ENCODE data around the gene DDX19B.
"Not testable (repeated sequence)": the region's sequence is repeated elsewhere in the genome, so short reads cannot be mapped to it uniquely, and the experiment has no call there.

The DDX19B gene

DNA sequence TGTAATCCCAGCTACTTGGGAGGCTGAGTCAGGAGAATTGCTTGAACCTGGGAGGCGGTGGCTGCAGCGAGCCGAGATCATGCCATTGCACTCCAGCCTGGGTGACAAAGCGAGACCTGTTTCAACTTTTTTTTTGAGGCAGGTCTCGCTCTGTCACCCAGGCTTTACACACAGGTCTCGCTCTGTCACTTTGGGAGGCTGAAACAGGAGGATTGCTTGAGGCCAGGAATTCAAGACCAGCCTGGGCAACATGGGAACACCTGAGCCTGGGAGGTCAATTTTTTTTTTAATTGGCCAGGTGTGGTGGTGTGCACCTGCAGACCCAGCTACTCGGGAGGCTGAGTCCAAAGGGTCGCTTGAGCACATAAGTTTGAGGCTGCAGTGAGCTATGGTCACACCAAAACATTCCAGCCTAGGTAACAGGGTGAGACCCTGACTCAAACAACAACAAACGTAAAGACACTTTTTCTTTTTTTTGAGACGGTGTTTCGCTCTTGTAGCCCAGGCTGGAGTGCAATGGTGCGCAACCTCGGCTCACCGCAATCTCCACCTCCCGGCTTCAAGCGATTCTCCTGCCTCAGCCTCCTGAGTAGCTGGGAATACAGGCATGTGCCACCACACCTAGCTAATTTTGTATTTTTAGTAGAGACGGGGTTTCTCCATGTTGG, 11.5 kb upstream of the DDX19B start:
- not testable (repeated sequence) for DNase-seq (ENCODE audit: low spot score)

DNA sequence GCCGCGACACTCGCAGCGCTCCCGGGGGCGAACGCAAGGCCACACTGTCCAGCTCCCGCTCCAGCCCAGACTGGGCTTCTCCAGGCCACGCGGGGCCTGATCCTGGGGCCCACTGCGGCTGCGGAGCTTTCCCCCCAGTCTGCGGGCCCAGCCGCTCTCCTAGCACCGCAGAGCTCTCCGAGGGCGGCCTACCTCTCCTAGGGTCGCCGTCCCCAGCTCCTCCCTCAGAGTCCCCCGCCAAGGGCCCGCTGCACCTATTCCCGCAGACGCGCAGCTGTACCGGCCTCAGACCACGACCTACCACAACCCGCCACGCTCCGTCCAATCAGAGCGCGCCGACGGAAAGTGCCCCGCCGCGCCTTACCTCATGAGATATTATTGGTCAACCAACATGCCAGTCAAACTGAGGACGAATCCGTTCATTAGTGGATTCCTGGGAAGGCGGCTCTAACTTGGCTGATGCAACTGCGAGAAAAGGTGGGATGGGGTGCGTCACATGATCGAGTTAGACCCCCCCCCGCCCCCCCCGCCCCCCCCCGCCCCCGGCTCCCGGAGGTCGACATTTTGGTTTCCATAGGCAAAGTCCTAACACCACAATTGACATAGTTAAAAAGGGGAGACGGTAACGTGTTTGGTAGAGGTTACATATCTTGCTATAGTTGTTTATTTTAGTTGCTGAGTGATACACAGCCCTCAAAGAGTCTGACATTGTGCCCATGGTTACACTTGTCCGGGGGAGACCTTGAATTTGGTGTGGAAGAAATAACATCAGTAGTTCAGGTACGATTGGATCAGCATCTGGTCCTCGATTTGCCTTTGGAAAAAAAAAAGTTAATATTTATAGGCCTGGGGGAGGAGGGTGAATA, 9.5 kb upstream of the DDX19B start, which contains the start of gene AARS1:
TSS of gene AARS1 (minus strand) at position 278 of the 866 bp plus-strand sequence. CDS start 6,743 bp downstream, outside the sequence.
- peak; percentile 98 for DNase-seq (ENCODE audit: low spot score)

DNA sequence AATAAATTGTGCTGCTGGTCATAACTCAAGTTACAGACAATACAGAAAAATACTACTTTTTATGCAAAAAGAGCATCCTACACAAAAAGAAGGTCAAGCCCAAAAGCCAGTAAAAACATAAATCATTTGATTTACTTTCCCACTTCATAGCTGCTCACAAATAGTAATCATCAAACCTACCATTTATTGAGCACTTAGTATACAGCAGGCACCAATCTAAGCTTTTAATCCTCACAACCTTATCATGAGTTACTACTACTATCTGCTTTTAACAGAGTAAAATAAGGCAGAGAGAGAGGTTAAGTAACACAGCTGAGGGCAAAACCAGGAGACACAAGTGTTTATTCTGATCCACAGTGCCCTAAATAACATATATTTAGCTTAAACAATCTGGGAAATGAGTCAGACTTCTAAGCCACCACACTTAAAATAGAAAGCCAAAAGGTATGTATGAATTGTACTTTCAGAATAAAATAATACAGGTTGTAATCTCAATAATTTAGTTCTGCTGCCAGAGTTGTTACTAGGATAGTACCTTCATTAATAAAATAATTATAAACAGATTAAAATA, 8.0 kb upstream of the DDX19B start:
- DNase-seq (ENCODE audit: low spot score), result no peak

GRCh38 chr16:70292148-70292547, 6.8 kb upstream of the DDX19B start:
- DNase-seq (ENCODE audit: low spot score), result not testable (repeated sequence)

GRCh38 chr16:70294385-70295025, 4.5 kb upstream of the DDX19B start:
- no peak for DNase-seq (ENCODE audit: low spot score)

DNA sequence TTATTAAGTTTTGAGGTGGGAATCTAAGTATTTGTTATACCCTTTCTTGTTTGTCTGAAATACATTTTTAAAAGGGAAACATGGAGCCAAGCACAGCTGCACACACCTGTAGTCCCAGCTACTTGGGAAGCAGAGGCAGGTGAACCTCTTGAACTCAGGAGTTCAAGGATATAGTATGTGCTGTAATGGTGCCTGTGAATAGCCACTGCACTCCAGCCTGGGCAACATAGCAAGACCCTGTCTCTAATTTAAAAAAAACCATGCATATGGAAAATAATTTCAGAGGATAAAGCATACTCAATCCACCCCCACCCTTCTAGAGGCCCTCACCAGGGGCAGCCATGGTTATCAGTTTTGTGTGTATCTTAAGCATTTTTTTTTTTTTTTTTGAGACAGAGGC, 3.4 kb upstream of the DDX19B start:
- DNase-seq (ENCODE audit: low spot score), result no peak

GRCh38 chr16:70301121-70301520, 2.1 kb downstream of the DDX19B start:
- no peak for DNase-seq (ENCODE audit: low spot score)

- no peak for DNase-seq (ENCODE audit: low spot score)
Observed at GRCh38 chr16:70302745-70303144, 3.8 kb downstream of the DDX19B start.

DNA sequence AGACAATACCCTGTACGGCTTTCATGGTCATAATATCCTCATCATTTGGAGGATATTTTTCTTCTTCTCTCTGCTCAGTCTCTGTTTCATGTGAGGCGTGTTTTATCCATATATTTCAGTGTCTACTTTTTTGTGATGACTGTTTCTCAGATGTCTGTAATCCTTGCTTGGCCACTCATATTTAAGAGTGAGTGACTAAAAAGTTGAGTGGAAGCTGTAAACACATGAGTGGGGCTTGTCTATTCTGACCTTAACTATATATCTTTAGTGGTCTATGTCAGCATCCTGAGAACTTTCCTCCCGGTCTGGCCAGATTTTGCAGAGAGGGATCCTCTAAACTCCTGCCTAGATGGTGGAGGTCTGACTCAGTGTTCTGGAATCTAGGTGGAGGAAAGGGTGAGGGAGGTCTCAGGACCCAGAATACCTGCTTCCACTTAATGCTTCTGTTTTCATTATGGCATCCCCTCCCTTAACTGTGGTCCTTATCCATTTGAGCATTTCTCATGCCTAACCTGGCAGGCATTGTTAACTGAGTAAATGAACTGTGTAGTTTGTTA, 6.0 kb downstream of the DDX19B start:
- DNase-seq (ENCODE audit: low spot score), result no peak

- no peak for DNase-seq (ENCODE audit: low spot score)
Observed at GRCh38 chr16:70306880-70307279, 7.9 kb downstream of the DDX19B start.

- DNase-seq (ENCODE audit: low spot score), result not testable (repeated sequence)
Observed at GRCh38 chr16:70307726-70308125, 8.7 kb downstream of the DDX19B start.

GRCh38 chr16:70320121-70320520, 21.1 kb downstream of the DDX19B start:
- no peak for DNase-seq (ENCODE audit: low spot score)

- no peak for DNase-seq (ENCODE audit: low spot score)
Observed at GRCh38 chr16:70324998-70325747, 26.2 kb downstream of the DDX19B start.

GRCh38 chr16:70331091-70331490, 32.1 kb downstream of the DDX19B start:
- DNase-seq (ENCODE audit: low spot score), result no peak

DNA sequence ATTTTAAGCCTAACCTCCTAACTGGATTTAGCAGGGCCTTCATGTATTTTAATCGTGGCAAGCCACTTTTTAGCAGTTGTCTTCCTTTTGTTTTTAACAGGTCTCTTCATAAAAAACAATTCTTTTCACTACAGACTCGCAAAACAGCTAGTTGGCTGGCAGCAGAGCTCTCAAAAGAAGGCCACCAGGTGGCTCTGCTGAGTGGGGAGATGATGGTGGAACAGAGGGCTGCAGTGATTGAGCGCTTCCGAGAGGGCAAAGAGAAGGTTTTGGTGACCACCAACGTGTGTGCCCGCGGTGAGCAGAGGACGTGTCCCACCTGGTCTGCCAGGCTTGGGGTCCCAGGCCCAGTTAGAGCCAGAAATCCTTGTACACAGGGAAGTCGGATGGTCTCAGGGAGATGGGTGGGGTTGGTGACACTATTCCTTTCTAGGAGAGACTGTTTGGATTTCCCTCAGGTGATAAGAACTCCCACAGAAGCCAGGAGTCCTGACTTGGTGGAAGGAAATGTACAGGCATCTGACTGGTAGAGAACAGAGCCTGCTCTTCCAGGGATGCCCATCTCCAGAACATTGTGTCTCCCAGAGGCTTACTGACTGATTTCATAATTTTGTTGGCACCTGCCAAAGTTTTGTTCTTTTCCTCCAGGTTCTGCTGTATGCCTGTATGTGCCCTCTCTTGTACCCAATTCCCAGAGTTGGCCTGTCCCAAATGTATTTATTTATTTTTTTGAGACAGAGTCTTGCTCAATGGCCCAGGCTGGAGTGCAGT, 32.8 kb downstream of the DDX19B start:
- no peak for DNase-seq (ENCODE audit: low spot score)

- DNase-seq (ENCODE audit: low spot score), result not testable (repeated sequence)
Observed at GRCh38 chr16:70332728-70333127, 33.7 kb downstream of the DDX19B start.

- DNase-seq (ENCODE audit: low spot score), result no peak
Observed at GRCh38 chr16:70337814-70338213, 38.8 kb downstream of the DDX19B start.

- DNase-seq (ENCODE audit: low spot score), result no peak
Observed at GRCh38 chr16:70341600-70341999, 42.6 kb downstream of the DDX19B start.

DNA sequence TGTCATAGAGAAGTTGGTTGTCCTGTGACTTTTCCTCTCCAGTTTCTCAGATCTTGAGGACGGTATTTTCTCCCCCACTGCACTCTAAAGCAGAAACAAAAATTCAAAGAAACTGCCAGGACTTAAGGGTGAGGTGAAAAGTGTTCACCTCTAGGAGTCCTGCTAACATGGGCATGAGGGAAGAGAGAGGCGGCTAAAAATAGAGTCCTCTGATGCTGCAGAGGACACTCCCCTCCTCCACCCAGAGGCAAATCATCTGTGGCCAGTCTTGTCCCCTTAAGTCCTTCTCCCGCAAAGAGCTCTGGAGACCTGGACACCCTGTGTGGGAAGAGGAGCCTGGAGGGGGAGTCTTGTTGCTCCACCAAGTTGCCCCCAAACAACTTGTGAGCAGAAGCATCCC, 43.0 kb downstream of the DDX19B start:
- no peak for DNase-seq (ENCODE audit: low spot score)

GRCh38 chr16:70345840-70346239, 46.9 kb downstream of the DDX19B start:
- DNase-seq (ENCODE audit: low spot score), result no peak

DNA sequence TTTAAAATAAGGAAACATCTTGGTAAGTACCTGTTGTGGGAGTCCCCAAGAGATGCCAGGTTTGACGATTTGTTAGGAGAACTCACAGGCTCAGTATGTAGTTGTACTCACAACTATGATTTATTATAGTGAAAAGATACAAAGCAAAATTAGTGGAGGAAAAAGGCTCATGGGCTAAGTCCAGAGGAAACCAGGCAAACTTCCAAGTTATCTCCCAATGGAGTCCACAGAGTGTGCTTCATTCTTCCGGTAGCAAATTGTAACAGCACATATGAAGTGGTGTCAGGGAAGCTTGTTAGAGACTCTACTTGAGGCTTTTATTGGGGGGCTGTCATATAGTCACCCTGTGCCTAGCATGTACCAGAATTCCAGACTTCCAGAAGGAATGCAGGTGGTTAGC, 50.0 kb downstream of the DDX19B start:
- DNase-seq (ENCODE audit: low spot score), result no peak
